HTERT RPE-1 (cell line): ENCODE measurements around the gene ABR.

Experiments
- in situ Hi-C: fragments of 300-500 bp; cut with MboI; formaldehyde crosslinking; loops from 4 replicates; pipeline ENCODE4 v1.14.3; 2020; ENCODE audit warnings: low sequenced_read_pairs

Gene ABR

DNA sequence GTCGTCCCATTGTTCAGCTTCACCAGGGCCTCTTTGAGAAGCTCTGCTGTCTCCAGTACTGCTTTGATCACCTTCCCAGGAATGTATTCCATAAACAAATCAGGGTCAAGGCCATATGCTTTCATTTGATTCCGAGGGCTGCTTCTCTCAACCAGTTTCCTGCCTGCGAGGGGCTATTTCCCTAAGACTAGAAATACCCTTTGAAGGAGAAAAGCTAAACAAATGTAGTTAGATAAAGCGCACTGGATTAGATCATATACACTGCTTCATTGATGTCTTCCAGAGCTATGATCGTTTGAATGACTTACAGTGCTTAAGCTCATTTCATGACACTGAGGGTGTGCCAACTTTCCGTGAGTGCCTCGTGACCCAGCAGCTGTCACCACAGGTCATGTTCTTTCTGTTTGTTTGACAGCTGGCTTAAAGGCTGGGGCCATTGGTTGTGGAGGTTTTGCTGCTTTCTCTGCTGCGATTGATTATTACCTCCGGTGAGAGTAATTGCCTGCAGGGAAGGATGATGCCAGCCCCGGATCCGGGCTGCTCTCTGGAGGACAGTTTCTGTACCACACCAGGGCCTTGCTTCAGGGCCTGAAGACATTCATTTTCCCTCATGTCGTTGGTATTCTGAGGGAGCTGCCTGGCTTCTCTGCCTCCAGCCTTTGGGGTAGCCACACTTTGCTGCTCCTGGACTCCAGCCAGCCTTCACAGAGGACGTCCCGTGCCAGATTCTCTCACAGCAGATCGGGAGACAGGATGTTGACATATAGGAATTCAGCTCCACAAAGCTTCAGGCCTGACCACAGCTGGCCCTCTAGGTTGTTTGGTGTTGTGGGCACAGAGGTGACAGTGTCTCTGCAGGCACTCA, 179.0 kb downstream of the ABR start:
- in situ Hi-C loops, result no loop called here

DNA sequence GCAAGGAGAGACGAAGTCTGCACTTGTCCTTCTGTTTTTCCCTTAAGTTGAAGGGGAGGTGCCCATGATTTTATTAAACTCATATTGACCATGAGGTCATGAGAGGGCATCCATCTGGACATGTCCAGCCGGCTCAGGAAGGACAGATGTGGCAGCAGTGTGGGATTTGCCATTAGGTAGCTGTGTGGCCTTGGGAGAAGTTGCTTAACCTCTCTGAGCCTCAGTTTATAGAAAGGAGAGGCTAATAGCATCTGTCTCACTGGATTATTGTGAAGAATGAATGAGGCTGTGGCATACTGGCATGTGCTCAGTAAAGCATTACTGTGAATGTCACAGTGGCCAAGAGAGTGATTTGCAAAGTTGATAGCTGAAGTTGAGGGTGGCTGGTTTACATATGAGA, 181.7 kb downstream of the ABR start:
- in situ Hi-C loops, result loop anchor here (25.0 kb wide), 1 partner anchor 211 kb away; the partner anchor contains the start of genes GLOD4 and MRM3

DNA sequence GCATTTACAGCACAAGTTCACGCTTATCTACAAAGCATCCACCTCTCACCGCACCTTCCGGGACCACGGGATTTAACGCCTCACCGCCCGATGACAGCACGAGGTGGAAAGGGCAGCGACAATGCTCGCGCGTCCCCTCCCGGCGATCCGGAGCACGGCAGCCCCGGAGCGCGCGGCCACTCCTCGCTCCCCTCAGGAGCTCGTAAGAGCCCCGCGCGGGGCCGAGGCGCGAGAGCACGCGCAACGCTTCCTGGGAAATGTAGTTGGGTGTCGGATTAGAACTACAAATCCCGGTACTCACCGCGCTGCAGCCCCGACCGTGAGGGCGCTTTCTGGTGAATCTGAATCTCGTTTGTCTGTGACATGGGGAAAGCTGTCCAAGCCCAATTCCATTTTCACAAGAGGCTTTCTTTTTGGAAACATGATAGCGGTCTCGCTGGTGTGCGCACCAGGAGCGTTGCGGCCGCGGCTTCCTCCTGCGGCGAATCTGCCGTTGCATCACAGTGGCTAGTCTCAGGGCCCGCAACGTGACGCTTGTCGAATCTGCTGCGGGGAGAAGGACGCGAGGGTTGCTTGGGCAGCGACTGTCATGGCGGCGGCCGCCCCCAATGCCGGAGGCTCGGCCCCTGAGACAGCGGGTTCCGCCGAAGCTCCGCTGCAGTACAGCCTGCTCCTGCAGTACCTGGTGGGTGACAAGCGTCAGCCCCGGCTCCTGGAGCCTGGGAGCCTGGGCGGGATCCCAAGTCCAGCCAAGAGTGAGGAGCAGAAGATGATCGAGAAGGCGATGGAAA, 183.0 kb downstream of the ABR start, which contains the start of gene TIMM22:
TSS of gene TIMM22 (plus strand) at position 576 of the 791 bp plus-strand sequence. CDS start at position 590, 14 bp downstream.
- in situ Hi-C loops, result loop anchor here (25.0 kb wide), 1 partner anchor 209 kb away; the partner anchor contains the start of genes GLOD4 and MRM3

DNA sequence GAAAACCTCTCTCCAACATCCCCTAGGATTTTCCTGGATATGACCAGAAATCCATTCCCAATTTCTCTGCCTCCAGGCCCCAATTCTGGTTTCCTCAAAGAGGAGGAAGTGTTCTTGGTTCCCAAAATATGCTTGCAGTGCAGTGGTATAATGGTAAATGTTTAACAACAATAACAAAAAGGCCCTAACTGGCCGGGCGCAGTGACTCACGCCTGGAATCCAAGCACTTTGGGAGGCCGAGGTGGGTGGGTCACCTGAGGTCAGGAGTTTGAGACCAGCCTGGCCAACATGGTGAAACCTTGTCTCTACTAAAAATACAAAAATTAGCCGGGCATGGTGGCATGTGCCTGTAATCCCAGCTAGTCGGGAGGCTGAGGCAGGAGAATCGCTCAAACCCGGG, 184.5 kb downstream of the ABR start:
- in situ Hi-C loops, result loop anchor here (25.0 kb wide), 1 partner anchor 208 kb away; the partner anchor contains the start of genes GLOD4 and MRM3

DNA sequence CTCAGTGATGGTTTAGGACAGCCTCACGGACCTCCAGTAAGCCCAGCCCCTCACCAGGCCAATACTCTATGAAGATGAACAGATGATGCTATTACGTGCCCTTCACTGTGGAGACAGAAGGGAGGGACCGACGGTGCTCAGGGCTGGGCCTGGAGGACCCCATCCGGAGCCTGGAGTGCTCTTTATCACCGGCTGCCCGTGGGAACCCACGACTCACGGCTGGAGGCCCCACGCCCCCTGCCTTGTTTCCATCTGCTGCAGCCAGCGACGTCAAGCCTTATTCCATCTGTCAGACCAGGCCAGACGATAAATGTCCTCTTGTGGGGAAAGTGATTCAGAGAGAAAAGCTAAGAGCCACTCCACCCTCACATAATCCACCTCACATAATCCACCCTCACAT, 186.8 kb downstream of the ABR start:
- in situ Hi-C loops, result loop anchor here (25.0 kb wide), 1 partner anchor 206 kb away; the partner anchor contains the start of genes GLOD4 and MRM3

DNA sequence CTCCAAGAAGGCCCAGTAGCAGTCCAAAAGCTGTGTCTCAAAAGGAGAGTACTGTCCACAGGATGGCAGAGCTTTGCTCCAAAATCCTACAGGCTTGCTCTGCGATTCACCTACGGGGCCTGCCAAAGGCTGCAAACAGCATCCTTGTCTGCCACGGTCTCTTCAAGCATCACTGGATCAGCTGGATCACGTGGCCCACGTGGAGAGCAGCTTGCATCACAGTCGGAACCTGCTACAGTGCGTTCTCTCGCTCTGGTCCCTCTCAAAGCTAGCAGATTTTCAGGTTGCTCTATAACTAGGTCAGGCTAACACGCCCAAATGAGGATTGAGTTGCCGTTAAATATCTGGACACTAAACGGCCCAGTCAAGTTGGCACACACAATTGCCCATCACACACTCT, 191.2 kb downstream of the ABR start:
- in situ Hi-C loops, result loop anchor here (25.0 kb wide), 1 partner anchor 201 kb away; the partner anchor contains the start of genes GLOD4 and MRM3

DNA sequence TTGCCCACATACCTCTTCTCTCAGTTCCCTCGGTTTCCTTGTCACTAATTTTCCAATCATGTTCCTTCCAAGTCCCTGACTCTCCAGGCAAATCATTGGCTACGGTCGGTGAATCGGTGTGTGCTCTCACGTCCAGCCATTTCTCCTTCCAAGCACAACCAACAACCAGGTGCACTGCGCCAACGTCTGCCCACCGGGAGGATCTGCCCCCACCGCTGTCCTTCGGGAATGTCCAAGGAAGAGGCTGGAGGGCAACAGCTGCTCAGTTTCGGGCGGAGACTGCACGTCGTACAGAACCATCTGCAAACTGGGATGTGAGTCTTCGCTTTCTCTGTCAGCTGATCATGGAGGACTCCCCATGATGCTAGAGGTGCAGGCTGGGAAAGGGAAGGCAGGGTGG, 191.8 kb downstream of the ABR start:
- in situ Hi-C loops, result loop anchor here (25.0 kb wide), 1 partner anchor 201 kb away; the partner anchor contains the start of genes GLOD4 and MRM3

DNA sequence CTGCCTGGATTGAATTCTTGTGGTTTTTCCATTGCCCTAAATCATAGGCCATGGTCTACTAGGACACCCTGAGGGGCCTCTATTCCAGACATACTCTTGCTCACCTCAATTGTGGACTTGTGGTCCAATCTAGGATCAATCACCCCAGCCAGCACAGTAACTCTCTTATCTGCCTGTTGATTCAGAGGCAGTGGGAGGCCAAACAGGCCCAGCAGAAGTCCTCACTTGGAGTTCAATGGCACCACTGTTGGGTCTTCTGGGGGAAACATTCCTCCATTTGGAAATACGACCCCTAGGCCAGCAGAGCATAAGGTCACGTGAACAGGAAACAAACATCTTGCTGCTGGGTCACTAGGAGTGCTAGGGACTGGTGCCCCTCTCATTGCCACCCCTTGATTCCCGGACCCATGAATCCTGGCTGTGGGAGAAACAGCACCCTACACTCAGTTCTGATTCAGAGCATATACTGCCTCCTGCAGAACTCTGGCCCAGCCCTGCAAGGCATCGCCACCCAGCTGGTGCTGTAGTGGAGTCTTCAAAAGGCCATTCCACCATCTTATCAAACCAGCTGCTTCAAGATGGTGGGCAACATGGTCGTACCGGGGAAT, 193.4 kb downstream of the ABR start:
- in situ Hi-C loops, result loop anchor here (25.0 kb wide), 1 partner anchor 199 kb away; the partner anchor contains the start of genes GLOD4 and MRM3

DNA sequence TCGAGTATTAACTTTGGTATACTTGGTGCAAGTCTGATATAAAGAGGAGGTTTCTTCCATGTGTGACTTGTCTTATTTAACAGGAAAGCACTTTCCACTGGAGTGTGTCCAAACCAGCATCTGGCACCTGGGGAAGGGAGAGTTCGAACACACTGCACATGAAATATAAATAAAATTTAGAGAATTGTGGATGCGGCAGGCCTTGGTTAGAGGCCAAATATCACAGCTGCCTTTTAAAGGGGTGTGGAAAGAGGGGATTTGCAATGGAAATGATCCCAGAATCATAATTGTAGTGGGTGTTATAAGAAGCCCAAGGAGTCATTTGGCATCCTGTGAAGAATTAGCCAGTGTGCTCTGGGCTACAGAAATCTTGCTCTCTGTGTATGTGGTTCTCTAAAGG, 195.9 kb downstream of the ABR start:
- in situ Hi-C loops, result loop anchor here (25.0 kb wide), 1 partner anchor 197 kb away; the partner anchor contains the start of genes GLOD4 and MRM3

DNA sequence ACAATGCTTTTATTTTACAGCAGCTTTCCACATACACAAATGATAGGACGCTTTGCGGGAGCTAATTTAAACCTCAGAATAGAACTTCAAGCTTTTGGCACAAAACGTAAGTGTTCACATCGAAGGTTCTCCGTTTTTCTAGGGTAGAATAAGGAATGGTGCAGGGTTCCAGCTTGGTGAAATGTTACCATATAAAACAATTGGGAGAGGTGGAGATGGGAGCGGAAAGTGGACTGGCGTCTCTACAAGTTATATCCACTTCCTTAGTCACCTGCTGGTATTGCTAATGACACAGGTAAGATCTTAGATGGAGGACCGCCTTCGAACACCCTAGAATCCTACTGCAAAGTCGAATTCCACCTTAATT, 198.5 kb downstream of the ABR start:
- in situ Hi-C loops, result loop anchor here (25.0 kb wide), 1 partner anchor 194 kb away; the partner anchor contains the start of genes GLOD4 and MRM3

DNA sequence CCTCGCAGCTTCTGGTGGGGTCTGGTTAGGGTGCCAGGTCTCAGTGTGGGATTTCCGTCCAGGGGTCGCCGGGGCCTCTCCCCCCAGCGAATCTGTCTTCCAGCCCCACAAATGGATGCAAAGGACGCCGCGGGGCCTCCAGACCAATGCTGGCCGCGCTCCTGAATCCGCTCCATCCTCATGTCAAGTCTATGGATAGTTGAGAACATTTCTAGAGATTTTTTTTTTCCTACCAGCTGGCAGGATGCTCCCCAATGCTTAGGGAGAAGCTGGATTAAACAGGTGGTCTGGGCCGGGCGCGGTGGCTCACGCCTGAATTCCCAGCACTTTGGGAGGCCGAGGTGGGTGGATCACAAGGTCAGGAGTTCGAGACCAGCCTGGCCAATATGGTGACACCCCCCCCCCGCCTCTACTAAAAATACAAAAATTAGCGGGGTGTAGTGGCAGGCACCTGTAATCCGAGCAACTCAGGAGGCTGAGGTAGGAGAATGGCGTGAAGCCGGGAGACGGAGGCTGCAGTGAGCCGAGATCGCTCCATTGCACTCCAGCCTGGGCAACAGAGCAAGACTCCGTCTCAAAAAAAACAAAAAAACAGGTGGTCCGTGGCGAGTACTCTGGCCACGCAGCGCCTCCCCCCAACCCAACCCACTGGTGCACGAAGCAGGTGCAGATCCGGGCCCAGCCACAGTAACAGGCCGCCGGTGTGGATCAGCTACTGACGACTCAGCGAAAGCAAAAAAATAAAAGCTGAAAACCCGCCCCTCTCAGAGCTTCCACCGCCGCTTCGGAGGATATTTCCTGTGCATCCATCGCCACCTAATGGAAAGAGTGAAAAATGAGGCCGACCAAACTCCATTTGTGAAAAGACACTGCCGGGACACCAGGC, 199.1 kb downstream of the ABR start:
- in situ Hi-C loops, result loop anchor here (25.0 kb wide), 1 partner anchor 193 kb away; the partner anchor contains the start of genes GLOD4 and MRM3

DNA sequence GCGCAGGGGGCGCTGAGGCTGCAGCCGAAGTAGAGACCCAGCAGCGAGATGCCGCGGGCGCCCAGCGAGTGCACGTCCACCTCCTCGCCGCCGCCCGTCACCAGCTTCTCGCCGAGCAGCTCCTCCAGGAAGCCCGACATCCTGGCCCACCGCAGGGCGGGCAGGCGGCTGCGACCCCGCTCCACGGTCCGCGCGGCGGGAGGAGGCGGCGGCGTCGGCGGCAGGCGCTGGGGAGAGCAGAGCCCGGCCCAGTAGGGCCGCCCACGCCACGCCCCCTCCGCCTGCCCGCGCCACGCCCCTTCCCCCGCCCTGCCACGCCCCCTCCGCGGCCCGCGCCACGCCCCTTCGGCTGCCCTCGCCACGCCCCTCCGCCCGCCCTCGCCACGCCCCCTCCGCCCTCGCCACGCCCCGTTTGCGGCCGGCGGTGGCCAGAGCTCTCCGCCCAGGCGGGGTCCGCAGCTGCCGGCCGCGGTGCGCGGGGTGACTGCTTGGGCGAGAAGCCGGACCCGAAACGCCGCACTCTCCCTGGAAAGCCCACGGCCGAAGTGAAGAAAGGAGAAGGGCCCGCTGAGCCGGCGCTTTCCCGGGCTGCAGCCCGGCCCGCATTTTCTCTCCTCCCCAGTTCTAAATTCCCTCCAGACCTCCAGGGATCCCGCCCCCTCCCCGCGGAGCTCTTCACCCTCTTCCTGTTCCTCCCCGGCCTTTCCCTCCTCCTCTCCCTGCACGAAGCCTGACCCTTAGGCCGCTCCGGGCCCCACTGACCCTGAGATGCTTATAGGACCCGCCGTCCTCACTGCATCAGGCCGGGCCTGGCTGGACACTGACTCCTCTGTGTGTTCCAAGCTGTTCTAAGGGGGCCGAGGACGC, 200.0 kb downstream of the ABR start, which contains the start of gene NXN:
TSS of gene NXN (minus strand) at position 238 of the 867 bp plus-strand sequence.
- in situ Hi-C loops, result loop anchor here (25.0 kb wide), 1 partner anchor 192 kb away; the partner anchor contains the start of genes GLOD4 and MRM3

DNA sequence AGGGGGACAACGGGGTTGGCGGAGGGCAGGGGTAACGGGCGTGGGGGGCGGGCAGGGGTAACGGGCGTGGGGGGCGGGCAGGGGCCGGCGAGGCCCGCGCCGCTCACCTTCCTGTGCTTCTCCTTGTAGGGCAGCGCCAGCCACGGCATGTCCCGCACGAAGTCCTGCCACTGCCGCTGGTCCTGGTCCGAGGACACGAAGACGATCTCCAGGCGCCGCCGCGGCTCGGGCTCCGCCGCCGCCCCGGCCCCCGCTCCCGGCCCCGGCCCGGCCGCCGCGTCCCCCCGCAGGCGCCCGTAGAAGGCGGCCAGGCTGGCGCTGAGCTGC, 200.6 kb downstream of the ABR start:
- in situ Hi-C loops, result loop anchor here (25.0 kb wide), 1 partner anchor 192 kb away; the partner anchor contains the start of genes GLOD4 and MRM3

DNA sequence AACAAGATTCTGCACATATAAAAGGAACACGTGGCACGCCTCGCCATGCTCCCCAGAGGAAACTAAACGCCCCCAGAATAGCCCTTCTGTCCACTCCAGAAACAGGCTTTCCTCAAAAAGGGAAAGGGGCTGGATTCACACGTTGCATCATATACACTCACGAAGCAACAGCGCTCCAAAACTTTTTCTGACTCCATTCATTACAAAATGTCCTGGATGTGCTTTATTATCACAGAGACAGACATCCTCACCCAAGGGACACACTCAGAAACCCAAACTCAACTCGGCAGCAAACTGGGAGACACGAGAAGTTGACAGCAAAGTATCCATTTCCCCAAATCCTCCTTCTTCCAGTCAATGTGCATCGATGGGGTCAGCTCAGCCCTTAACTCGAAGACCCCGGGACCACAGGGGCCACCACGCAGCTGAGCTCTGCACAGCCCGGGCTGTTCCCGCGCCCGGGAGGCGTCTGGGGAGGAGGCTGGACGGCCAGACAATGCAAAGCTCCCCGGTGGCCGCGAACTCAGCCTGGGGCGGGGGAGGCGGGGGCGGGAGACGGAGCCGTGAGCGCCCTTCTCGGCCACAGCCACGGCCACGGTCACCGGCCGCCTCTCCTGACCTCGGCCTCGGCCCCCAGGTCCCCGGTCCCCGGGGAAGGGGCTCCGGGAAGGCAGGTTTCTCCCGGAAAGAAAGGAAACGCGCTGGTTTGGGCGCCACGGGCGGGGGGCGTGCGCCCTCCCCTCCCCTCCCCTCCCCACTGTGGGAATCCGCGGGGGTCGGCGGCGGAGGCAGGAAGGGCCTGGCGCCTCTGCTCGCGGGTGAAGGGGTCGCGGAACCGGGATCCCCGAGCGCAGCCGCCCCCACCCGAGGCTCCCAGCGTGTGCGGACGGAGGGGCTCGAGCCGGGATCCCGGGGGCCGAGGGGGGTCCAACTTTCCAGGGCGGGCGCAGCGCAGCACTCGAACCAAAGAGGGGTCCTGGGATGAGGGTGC, 201.4 kb downstream of the ABR start:
- in situ Hi-C loops, result loop anchor here (25.0 kb wide), 1 partner anchor 191 kb away; the partner anchor contains the start of genes GLOD4 and MRM3

DNA sequence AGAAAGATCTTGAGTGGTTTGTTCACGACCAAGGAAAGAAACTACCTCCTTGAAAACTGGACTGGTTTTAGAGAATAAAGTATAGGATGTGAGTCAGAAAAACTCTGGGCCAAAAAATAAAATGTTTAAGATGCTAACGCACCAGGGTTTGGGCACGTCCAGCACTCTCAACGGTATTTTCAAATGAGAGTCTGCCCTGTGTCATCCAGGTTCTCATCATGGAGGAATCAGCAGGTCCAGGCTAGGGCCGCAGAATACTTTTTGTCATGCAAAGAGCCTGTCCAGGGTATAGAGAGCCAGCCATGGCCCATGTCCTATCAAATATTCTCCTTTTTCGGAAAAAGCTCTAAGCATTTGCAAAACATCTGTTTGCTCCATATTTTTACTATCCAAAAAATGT, 202.6 kb downstream of the ABR start:
- in situ Hi-C loops, result loop anchor here (25.0 kb wide), 1 partner anchor 190 kb away; the partner anchor contains the start of genes GLOD4 and MRM3

DNA sequence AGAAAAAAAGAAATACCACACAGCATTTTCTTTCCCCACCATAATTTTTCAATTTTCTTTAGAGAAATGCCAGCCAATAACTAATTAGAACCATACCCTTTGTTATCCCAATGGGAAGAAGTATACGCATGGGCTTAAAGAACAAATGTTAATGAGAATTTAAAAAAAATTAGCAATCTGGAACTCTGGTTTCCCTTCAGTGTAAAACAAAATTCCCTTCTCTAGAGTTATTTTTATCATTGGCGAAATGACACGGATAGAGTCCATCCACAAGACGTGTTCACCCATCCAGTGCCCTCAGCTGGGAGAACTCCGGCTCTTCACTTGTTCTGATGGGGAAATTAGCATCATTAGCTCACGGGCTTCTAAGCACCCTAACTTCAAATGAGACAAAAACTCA, 203.5 kb downstream of the ABR start:
- in situ Hi-C loops, result loop anchor here (25.0 kb wide), 1 partner anchor 189 kb away; the partner anchor contains the start of genes GLOD4 and MRM3

DNA sequence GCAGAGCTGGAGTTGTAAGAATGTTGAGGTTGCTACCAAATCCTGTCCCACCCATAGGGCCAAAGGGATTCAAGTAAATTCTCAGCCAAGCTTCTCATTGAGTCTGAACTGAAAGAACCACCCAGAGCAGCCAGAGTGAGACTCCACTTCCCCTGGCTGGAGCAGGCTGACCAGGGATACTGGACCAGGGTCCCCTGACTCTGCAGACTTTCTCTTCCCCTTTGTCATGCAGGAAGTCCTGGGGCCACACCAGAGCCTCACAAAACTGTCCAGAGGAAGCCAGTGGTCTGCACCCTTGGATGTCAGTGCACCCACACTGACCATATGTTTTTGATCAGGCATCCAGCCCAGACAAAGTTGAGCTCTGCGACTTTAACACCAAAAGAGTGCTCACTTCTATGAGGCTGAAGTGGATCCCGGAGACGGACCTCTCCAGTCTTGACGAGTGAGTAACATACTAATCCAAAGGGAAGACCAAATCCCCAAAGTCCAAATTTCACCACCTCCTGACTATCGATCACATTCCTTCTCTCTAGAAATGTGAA, 204.3 kb downstream of the ABR start:
- in situ Hi-C loops, result loop anchor here (25.0 kb wide), 1 partner anchor 188 kb away; the partner anchor contains the start of genes GLOD4 and MRM3
